Liver (tissue), 2 donors: Measurements from ENCODE around the gene IFT122.
"Not testable (repeated sequence)": the region's sequence is repeated elsewhere in the genome, so short reads cannot be mapped to it uniquely, and the experiment has no call there.

Experiments used
- CTCF ChIP-seq: fragments of 150-350 bp; IDR thresholded peaks from 2 replicates; pipeline ENCODE4 v1.5.1; 2017; ENCODE audit warnings: improper control_type of control experiment, low read depth, low read length; ENCODE audit not compliant: missing input control
- MAX ChIP-seq: IDR thresholded peaks from 2 replicates; pipeline ENCODE4 v1.6.1; 2016; ENCODE audit warnings: antibody characterized with exemption
- donor health status: healthy.

- TF ChIP-seq CTCF, MAX: not testable (repeated sequence)
Observed at GRCh38 chr3:129495006-129495639, 55.1 kb downstream of the IFT122 start.
